GM23338 (cell line): ENCODE measurements around the gene SLC9A4. TPM values are rescaled to one million over a fixed set of nuclear protein-coding genes. Genes with fewer than 3 reads are reported as not detected.

Source experiments
- ATAC-seq: fragments of 200-7000 bp; cut with Tn5 transposase; 3 replicates; pipeline ENCODE4 v1.9.1; 2020
- DNase-seq: peaks from one replicate; pipeline ENCODE4 v3.0.0-alpha.2; 2015; ENCODE audit warnings: low spot score
- H2AFZ ChIP-seq: fragments of 200-600 bp; sonication (generic); 2 replicates; pipeline ENCODE4 v1.8.0; 2016; ENCODE audit warnings: antibody characterized with exemption, mild to moderate bottlenecking, moderate library complexity
- H3F3A ChIP-seq: fragments of 200-600 bp; sonication (generic); replicated peaks from 2 replicates; pipeline ENCODE4 v1.8.0; 2017; ENCODE audit warnings: antibody characterized with exemption, mixed run types, low read depth
- H3K27ac ChIP-seq: fragments of 200-600 bp; sonication (generic); 2 replicates; pipeline ENCODE4 v1.6.1; 2016; ENCODE audit warnings: low read depth
- H3K27me3 ChIP-seq: fragments of 200-600 bp; sonication (generic); 2 replicates; pipeline ENCODE4 v1.8.0; 2016; ENCODE audit warnings: mild to moderate bottlenecking, mixed run types, moderate library complexity; ENCODE audit not compliant: insufficient read depth
- H3K36me3 ChIP-seq: fragments of 200-600 bp; sonication (generic); 2 replicates; pipeline ENCODE4 v1.8.0; 2016; ENCODE audit warnings: mild to moderate bottlenecking; ENCODE audit not compliant: insufficient read depth
- H3K4me1 ChIP-seq: fragments of 200-600 bp; sonication (generic); 2 replicates; pipeline ENCODE4 v1.8.0; 2016; ENCODE audit warnings: mild to moderate bottlenecking, moderate library complexity; ENCODE audit not compliant: insufficient read depth
- H3K4me2 ChIP-seq: fragments of 200-600 bp; sonication (generic); 2 replicates; pipeline ENCODE4 v1.7.1; 2017; ENCODE audit warnings: mixed run types
- H3K4me3 ChIP-seq: fragments of 200-600 bp; sonication (generic); 2 replicates; pipeline ENCODE4 v1.6.1; 2016; ENCODE audit warnings: mixed run types
- H3K79me2 ChIP-seq: fragments of 200-600 bp; sonication (generic); replicated peaks from 2 replicates; pipeline ENCODE4 v1.8.0; 2017; ENCODE audit warnings: mild to moderate bottlenecking; ENCODE audit not compliant: insufficient read depth
- H3K9me2 ChIP-seq: fragments of 200-600 bp; sonication (generic); 2 replicates; pipeline ENCODE4 v1.8.0; 2017; ENCODE audit not compliant: insufficient read depth
- H4K20me1 ChIP-seq: fragments of 200-600 bp; sonication (generic); replicated peaks from 2 replicates; pipeline ENCODE4 v1.8.0; 2017; ENCODE audit warnings: mild to moderate bottlenecking; ENCODE audit not compliant: insufficient read depth
- H3K27ac Mint-ChIP-seq: 2 replicates; pipeline ENCODE4 v1.8.0; 2020; ENCODE audit warnings: inconsistent platforms, mild to moderate bottlenecking, moderate library complexity, mixed read lengths
- H3K27me3 Mint-ChIP-seq: 3 replicates; pipeline ENCODE4 v1.8.0; 2022; ENCODE audit warnings: low read depth, mild to moderate bottlenecking, moderate library complexity, mixed read lengths, inconsistent platforms; ENCODE audit not compliant: insufficient read depth, poor library complexity
- H3K36me3 Mint-ChIP-seq: 3 replicates; pipeline ENCODE4 v1.8.0; 2021; ENCODE audit warnings: low read depth, mild to moderate bottlenecking, inconsistent platforms, moderate library complexity, mixed read lengths
- H3K4me1 Mint-ChIP-seq: 3 replicates; pipeline ENCODE4 v1.8.0; 2020; ENCODE audit warnings: mild to moderate bottlenecking, inconsistent platforms, mixed read lengths
- H3K4me3 Mint-ChIP-seq: 3 replicates; pipeline ENCODE4 v1.8.0; 2021; ENCODE audit warnings: moderate library complexity, mild to moderate bottlenecking, inconsistent platforms, mixed read lengths
- H3K9me3 Mint-ChIP-seq: 3 replicates; pipeline ENCODE4 v1.8.0; 2020; ENCODE audit warnings: moderate library complexity, mild to moderate bottlenecking, inconsistent platforms, mixed read lengths
- CREB1 ChIP-seq: fragments of 250-450 bp; sonication (Bioruptor Pico); IDR thresholded peaks from 2 replicates; pipeline ENCODE4 v1.5.0; 2020; ENCODE audit warnings: low read depth, mild to moderate bottlenecking, moderate library complexity
- CTCF ChIP-seq, 2 experiments: fragments of 200-600 bp in 1 of 2; sonication (generic) in 1 of 2; conservative IDR thresholded peaks; 2 replicates each; pipeline versions ENCODE4 v1.5.1 to v1.6.1; 2016 to 2017; ENCODE audit warnings: antibody characterized with exemption in 2 of 2, low read depth in 2 of 2, mild to moderate bottlenecking in 2 of 2, moderate library complexity in 1 of 2
- ETS1 ChIP-seq: IDR thresholded peaks from 2 replicates; pipeline ENCODE4 v1.6.1; 2016; ENCODE audit warnings: antibody characterized with exemption
- EZH2 ChIP-seq: fragments of 200-600 bp; sonication (generic); IDR thresholded peaks from one replicate; pipeline ENCODE4 v1.8.0; 2017; ENCODE audit warnings: antibody characterized with exemption, mild to moderate bottlenecking, low read depth; ENCODE audit not compliant: unreplicated experiment
- EZH2phosphoT487 ChIP-seq: fragments of 200-600 bp; sonication (generic); IDR thresholded peaks from one replicate; pipeline ENCODE4 v1.8.1; 2018; ENCODE audit warnings: antibody characterized with exemption; ENCODE audit not compliant: unreplicated experiment
- JUNB ChIP-seq: IDR thresholded peaks from one replicate; pipeline ENCODE4 v1.6.1; 2016; ENCODE audit warnings: antibody characterized with exemption; ENCODE audit not compliant: unreplicated experiment
- NANOG ChIP-seq: IDR thresholded peaks from 2 replicates; pipeline ENCODE4 v1.6.1; 2016; ENCODE audit warnings: antibody characterized with exemption, borderline replicate concordance
- POLR2AphosphoS5 ChIP-seq: IDR thresholded peaks from 2 replicates; pipeline ENCODE4 v1.6.1; 2016; ENCODE audit warnings: antibody characterized with exemption, low read depth
- REST ChIP-seq: IDR thresholded peaks from one replicate; pipeline ENCODE4 v1.6.1; 2018; ENCODE audit warnings: antibody characterized with exemption; ENCODE audit not compliant: unreplicated experiment
- STAT1 ChIP-seq: IDR thresholded peaks from one replicate; pipeline ENCODE4 v1.6.1; 2016; ENCODE audit warnings: antibody characterized with exemption; ENCODE audit not compliant: unreplicated experiment
- ZNF114 ChIP-seq: fragments of 250-450 bp; sonication (Bioruptor Pico); IDR thresholded peaks from 2 replicates; pipeline ENCODE4 v1.5.0; 2020; ENCODE audit warnings: mild to moderate bottlenecking, moderate library complexity
- ZNF331 ChIP-seq: fragments of 250-450 bp; sonication (Bioruptor Pico); IDR thresholded peaks from 2 replicates; pipeline ENCODE4 v1.5.0; 2020; ENCODE audit warnings: low read depth, mild to moderate bottlenecking, moderate library complexity
- polyA plus RNA-seq: library from polyadenylated mRNA; unstranded; fragments of >200 nt; fragmentation: Nextera tagmentation; extraction: Ambion mirVana; gene quantifications from 2 replicates; pipeline ENCODE4 v1.2.1, GENCODE V29; 2016
- total RNA-seq: library from RNA; depleted of rRNA; stranded (reverse); fragments of >200 nt; shearing (Covaris generic); gene quantifications from 2 replicates; pipeline ENCODE4 v1.2.3, GENCODE V29; 2014
- TF ChIP-seq, protein P1 (sequence below): fragments of 250-450 bp; sonication (Bioruptor Pico); IDR thresholded peaks from 2 replicates; pipeline ENCODE4 v1.5.0; 2020; ENCODE audit warnings: mild to moderate bottlenecking, moderate library complexity

The SLC9A4 gene
- total and polyA plus RNA-seq, 2 experiments from 2014 or later, result not detected

DNA sequence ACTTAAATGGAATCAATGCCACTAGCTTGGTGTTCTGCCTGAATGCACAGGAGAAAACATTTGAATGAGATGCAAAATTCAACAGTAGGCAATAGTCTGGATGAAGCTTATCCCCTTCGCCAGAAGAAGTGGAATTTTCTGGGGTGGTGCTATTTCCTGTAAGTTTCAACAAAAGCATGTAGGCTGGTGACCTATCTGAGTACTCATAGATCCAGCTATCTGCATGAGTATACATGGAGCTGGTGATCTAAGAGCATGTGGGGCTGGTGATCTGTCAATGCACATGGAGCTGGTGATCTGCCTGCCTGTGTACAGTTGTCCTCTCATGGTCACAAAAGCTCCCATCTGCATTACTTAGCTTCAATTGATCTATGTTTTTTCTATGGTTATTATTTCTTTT is 71.2 kb downstream of the SLC9A4 start:
- Histone ChIP-seq H3K27ac (no peak overlapping the region), H3K27me3 (no peaks in the 10 kb centered on the region), H3K79me2 (no peaks in the 10 kb centered on the region), H3K9me2 (no peaks in the 10 kb centered on the region), H3F3A (no peaks in the 10 kb centered on the region), H3K36me3 (no peaks in the 10 kb centered on the region), H3K4me2 (no peak overlapping the region), H3K4me1 (no peaks in the 10 kb centered on the region), H3K4me3 (no peak overlapping the region), H4K20me1 (no peaks in the 10 kb centered on the region; the same call in 1 of the 2 replicates), H2AFZ (no peak overlapping the region)
- Mint-ChIP-seq H3K27ac (no peak overlapping the region), H3K36me3 (peaks cover 2% of the 10 kb centered on the region; the same call in 1 of the 3 replicates), H3K4me3 (no peak overlapping the region), H3K9me3 (peaks cover 5% of the 10 kb centered on the region), H3K4me1 (no peaks in the 10 kb centered on the region), H3K27me3 (peaks cover 1% of the 10 kb centered on the region)
- TF ChIP-seq CREB1 (CRISPR knock-in tag) (no peak), EZH2 (no peak), STAT1 (no peak), EZH2phosphoT487 (no peak), JUNB (no peak), NANOG (no peak), POLR2AphosphoS5 (no peak), ZNF331 (CRISPR knock-in tag) (no peak), ETS1 (no peak), CTCF (conservative IDR thresholded peaks at IDR 0.05; ENCODE audit: low read depth in 2 of 2) (no peak), ZNF114 (CRISPR knock-in tag) (no peak), REST (no peak)
- TF ChIP-seq, protein P1, sequence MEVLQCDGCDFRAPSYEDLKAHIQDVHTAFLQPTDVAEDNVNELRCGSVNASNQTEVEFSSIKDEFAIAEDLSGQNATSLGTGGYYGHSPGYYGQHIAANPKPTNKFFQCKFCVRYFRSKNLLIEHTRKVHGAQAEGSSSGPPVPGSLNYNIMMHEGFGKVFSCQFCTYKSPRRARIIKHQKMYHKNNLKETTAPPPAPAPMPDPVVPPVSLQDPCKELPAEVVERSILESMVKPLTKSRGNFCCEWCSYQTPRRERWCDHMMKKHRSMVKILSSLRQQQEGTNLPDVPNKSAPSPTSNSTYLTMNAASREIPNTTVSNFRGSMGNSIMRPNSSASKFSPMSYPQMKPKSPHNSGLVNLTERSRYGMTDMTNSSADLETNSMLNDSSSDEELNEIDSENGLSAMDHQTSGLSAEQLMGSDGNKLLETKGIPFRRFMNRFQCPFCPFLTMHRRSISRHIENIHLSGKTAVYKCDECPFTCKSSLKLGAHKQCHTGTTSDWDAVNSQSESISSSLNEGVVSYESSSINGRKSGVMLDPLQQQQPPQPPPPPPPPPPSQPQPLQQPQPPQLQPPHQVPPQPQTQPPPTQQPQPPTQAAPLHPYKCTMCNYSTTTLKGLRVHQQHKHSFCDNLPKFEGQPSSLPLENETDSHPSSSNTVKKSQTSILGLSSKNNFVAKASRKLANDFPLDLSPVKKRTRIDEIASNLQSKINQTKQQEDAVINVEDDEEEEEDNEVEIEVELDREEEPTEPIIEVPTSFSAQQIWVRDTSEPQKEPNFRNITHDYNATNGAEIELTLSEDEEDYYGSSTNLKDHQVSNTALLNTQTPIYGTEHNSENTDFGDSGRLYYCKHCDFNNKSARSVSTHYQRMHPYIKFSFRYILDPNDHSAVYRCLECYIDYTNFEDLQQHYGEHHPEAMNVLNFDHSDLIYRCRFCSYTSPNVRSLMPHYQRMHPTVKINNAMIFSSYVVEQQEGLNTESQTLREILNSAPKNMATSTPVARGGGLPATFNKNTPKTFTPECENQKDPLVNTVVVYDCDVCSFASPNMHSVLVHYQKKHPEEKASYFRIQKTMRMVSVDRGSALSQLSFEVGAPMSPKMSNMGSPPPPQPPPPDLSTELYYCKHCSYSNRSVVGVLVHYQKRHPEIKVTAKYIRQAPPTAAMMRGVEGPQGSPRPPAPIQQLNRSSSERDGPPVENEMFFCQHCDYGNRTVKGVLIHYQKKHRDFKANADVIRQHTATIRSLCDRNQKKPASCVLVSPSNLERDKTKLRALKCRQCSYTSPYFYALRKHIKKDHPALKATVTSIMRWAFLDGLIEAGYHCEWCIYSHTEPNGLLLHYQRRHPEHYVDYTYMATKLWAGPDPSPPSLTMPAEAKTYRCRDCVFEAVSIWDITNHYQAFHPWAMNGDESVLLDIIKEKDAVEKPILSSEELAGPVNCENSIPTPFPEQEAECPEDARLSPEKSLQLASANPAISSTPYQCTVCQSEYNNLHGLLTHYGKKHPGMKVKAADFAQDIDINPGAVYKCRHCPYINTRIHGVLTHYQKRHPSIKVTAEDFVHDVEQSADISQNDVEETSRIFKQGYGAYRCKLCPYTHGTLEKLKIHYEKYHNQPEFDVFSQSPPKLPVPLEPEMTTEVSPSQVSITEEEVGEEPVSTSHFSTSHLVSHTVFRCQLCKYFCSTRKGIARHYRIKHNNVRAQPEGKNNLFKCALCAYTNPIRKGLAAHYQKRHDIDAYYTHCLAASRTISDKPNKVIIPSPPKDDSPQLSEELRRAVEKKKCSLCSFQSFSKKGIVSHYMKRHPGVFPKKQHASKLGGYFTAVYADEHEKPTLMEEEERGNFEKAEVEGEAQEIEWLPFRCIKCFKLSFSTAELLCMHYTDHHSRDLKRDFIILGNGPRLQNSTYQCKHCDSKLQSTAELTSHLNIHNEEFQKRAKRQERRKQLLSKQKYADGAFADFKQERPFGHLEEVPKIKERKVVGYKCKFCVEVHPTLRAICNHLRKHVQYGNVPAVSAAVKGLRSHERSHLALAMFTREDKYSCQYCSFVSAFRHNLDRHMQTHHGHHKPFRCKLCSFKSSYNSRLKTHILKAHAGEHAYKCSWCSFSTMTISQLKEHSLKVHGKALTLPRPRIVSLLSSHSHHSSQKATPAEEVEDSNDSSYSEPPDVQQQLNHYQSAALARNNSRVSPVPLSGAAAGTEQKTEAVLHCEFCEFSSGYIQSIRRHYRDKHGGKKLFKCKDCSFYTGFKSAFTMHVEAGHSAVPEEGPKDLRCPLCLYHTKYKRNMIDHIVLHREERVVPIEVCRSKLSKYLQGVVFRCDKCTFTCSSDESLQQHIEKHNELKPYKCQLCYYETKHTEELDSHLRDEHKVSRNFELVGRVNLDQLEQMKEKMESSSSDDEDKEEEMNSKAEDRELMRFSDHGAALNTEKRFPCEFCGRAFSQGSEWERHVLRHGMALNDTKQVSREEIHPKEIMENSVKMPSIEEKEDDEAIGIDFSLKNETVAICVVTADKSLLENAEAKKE (CRISPR knock-in tag), result no peak
- no peak for DNase-seq
- ATAC-seq, result no peak
